HG03045 (cell line): ENCODE results near the gene HBD.
"Not testable (repeated sequence)": the region's sequence is repeated elsewhere in the genome, so short reads cannot be mapped to it uniquely, and the experiment has no call there.

Source experiments
- ATAC-seq: cut with Tn5 transposase; IDR thresholded peaks from one replicate; pipeline ENCODE4 v1.9.1; 2021; ENCODE audit warnings: mild to moderate bottlenecking, moderate library complexity; ENCODE audit not compliant: unreplicated experiment

The HBD gene

GRCh38 chr11:5254023-5254422 is 19.7 kb upstream of the HBD start:
- not testable (repeated sequence) for ATAC-seq

DNA sequence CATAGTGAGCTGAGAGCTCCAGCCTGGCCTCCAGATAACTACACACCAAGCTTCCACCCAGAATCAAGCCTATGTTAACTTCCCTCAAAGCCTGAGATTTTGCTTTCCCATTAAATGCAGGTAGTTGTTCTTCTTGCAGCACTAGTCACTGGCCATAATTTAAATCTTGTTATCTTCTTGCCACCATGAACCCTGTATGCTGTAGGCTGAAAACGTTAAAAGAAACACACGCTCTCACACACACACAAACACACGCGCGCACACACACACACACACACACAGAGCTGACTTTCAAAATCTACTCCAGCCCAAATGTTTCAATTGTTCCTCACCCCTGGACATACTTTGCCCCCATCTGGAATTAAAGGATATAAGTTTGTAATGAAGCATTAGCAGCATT is 19.2 kb upstream of the HBD start:
- not testable (repeated sequence) for ATAC-seq

DNA sequence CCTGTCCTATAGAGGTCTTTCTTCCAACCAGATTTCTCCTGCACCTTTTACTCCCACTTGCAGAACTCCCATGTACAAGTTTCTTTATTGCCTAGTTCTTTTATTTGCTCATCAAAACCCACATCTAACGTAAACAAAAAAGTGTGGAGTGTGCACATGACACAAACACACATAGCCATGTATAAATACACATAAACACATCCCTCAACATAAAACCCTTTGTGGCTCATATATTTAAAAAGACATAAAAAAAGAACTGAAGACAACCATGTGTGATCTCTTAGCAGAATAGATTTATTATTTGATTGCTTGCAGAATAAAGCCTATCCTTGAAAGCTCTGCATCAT is 18.6 kb upstream of the HBD start:
- no peak for ATAC-seq

DNA sequence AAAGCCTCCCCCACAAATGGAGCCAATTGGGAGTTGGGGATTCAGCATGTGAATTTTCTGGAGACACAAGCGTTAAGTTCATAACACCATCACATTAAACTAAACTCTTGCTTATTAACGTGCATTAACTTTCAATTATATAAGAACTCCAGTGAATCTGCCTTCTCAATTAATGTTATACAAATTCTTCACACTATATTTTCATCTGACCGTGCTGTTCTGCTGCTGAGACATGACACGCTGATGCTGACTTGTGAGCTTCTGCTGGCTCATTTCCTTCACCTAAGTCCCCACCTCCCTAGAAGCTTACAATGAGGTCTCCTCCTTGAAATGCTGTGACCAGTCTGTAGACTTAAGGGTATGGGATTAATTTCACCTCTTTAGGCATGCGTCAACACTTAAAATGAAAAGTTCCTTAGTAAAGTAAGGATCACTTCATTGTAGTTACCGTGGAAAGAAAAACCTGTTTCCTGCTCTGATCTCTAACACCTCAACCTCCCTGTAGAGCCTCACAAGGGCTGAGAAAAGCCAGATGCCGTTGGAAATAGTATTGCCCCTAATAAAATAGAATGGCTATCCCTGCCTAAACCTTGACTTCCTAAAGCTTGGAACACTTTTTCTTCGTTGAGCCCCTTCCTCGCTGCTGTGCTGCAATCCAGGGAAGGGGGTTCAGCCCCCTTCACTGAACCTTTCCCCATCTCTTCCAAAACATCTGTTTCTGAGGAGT is 18.1 kb upstream of the HBD start:
- ATAC-seq, result no peak

DNA sequence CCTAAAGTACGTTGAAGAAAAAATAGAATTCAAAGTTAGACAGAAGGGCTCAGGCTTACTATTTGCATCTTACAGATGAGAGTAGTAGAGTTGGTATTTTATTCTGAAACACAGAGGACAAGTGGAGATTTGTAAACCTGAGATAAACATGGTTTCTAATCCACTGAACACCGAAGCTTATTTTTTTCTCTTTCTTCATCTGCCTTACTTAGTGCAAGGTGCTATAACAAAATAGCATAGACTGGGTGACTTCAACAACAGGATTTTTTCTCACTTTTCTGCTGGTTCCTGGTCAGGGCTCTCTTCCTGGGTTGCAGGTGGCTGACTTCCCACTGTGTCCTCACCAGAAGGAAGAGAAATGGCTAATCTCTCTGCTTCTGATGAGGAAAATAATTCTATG is 17.5 kb upstream of the HBD start:
- ATAC-seq, result no peak

GRCh38 chr11:5250543-5251204 is 16.4 kb upstream of the HBD start:
- ATAC-seq, result no peak

DNA sequence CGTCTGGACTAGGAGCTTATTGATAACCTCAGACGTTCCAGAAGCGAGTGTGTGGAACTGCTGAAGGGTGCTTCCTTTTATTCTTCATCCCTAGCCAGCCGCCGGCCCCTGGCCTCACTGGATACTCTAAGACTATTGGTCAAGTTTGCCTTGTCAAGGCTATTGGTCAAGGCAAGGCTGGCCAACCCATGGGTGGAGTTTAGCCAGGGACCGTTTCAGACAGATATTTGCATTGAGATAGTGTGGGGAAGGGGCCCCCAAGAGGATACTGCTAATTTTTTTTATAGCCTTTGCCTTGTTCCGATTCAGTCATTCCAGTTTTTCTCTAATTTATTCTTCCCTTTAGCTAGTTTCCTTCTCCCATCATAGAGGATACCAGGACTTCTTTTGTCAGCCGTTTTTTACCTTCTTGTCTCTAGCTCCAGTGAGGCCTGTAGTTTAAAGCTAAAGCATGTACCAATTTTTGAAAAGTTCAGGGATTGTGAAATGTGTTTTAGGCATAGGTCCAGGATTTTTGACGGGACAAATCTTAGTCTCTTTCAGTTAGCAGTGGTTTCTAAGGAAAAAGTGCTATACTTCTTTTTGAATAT is 15.6 kb upstream of the HBD start, which contains the start of gene HBG1:
Gene HBG1 (minus strand): TSS at position 51 of the 590 bp plus-strand sequence. CDS start 53 bp downstream, outside the sequence.
- ATAC-seq, result not testable (repeated sequence)

GRCh38 chr11:5248498-5248897 is 14.2 kb upstream of the HBD start:
- not testable (repeated sequence) for ATAC-seq

DNA sequence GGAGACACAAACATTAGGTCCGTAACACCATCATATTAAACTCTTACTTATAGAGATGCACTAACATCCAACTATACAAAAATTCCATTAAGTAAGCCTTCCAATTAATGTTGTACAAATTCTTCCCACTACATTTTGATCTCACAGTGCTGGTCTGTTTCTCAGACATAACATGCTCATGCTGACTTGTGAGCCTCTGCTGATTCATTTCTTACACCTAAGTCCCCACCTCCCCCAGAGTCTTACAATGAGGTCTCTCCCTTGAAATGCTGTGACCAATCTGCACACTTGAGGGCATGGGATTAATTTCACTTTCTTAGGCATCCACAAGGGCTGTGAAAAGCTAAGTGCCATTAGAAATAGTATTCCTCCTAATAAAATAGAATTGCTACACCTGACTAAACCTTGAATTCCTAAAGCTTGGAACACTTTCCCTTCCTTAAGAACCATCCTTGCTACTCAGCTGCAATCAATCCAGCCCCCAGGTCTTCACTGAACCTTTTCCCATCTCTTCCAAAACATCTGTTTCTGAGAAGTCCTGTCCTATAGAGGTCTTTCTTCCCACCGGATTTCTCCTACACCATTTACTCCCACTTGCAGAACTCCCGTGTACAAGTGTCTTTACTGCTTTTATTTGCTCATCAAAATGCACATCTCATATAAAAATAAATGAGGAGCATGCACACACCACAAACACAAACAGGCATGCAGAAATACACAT is 13.3 kb upstream of the HBD start:
- ATAC-seq, result no peak

DNA sequence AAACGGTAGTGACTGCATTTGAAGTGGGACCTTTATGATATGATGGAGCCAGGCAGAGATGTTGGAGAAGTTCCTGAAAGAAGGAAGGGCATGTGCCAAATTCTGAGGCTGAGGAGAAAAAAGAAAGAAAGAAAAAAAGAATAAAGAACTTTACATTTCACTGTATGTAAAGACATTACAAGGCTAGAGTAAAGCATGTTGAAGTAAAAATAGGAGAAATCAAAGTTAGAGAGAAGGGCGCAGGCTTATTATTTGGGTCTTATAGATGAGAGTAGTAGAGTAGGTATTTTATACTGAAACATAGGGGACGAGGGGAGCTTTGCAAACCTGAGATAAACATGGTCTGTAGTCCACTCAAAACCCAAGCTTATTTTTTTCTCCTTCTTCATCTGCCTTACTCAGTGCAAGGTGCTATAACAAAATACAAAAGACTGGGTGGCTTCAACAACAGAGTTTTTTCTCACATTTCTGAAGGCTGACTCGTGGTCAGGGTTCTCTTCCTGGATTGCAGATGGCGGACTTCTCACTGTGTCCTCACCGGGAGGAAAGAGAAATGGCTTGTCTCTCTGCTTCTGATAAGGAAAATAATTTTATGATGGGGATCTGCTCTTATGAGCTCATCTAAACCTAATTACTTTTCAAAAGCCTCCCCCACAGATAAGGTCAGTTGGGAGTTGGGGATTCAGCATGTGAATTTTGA is 12.6 kb upstream of the HBD start:
- no peak for ATAC-seq

DNA sequence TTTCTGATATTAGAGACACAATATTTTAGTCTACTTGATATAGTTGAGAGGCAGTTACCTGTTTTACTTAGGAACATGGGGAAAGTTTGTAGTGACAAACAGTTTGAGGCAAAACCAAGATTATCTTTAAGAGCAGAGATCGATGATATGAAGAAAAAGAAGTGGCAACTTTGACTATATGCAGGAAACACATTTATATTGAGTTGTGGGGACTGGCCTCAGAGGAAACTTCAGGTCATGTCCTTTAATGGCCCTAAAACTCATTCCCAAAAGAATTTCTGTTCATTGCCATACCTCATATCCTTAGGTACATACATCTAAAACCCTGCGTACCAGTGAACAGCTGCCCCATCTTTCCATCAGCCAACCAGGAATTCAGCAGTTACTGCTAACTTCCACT is 10.9 kb upstream of the HBD start:
- ATAC-seq, result no peak

- ATAC-seq, result no peak
Measured at GRCh38 chr11:5243816-5244180, 9.5 kb upstream of the HBD start.

- no peak for ATAC-seq
Measured at GRCh38 chr11:5242933-5243815, 8.9 kb upstream of the HBD start.

DNA sequence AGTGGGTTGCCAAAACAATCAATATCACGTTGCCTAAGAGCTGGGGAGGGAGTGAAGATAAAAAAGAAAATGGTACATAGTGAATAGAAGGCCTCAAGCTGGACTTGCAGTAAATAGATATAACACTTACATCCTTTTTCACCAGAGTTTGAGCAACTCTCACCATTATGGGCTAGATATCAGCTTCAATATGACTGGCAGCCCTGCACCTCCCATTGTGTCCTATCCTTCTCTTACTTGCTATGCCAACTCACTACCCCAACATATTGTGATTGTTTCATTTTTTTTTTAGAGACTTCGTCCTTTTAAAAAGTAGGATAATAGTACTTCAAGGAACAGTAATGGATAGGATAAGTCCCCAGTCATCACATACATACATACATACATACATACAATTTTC is 7.9 kb upstream of the HBD start:
- ATAC-seq, result no peak

- no peak for ATAC-seq
Measured at GRCh38 chr11:5241458-5241857, 7.2 kb upstream of the HBD start.

DNA sequence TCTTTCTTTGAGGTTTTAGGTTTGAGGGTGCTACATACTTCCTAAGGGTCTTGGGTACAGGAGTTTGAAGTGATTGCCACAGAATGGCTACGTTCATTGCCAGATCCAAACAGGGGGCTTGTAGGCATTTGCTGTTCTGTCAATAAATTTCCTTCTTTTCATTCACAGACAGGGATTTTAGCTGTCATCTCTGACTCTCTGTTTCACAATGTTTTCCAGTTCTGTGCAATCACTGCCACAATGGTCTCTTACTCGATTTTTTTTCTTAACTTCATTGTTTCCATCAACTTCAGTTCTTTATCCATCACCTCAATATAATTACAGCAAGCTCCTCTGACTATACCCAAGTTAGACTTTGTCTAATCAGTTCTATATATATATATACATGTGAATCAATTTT is 6.2 kb upstream of the HBD start:
- ATAC-seq, result no peak

DNA sequence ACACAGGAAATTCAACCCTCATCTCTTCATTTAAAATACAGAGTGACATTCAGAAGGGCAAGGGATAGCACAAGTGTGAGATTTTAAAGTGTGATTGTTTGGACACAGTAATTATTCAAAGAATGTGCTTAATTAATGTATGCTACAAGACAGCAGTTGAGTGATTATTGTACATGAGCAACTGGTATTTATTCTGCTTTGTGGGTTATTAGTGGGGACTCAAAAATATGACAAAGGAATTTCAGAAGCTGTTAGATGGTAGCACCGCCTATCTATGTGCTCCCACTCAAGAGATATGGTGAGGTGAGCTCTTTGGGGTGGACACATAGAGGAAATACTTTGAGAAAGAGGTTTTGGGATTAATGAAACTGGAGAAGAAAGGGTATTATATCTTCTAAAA is 5.8 kb upstream of the HBD start:
- no peak for ATAC-seq

DNA sequence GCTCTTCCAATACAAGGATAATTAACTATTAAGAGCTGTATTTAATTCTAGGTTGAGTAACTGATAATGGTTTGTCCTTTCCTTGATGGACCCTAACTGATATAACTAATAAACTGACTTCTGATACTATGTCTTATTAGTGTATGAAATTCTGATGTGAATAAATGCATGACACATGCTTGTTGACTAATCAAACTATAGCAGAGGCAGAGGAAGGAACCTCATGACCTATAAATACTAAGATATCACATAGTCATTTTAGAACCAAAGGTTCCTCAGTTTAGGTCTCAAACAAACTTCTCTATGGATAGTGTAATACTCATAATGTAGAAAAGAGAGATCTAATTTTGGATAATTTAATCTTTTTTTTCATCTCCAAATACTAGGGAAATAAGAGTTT is 4.8 kb upstream of the HBD start:
- no peak for ATAC-seq

DNA sequence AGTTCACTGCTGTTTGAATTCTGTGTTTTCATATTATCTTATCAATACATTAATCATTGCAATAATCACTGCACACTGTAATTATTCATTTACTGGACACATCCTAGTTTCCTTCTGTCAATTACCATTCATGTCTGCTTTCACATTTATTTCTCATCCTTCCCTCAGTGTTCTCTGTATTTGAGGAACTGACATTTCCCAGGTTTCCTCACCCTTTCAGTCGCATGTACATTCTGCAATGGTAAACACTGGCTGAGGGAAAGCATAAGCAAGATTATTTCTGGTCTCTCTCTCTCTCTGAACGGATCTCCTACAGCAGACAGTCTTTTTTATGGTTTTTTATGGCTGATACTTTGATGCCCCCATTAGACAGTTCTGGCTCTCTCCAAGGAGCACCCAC is 4.2 kb upstream of the HBD start:
- no peak for ATAC-seq

DNA sequence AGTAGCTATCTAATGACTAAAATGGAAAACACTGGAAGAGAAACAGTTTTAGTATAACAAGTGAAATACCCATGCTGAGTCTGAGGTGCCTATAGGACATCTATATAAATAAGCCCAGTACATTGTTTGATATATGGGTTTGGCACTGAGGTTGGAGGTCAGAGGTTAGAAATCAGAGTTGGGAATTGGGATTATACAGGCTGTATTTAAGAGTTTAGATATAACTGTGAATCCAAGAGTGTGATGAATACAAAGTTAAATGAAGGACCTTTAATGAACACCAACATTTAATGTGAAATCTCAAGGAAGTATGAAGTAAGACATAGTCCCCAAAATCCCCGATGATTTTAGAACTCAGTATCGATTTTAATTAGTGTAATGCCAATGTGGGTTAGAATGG is 3.1 kb upstream of the HBD start:
- no peak for ATAC-seq
